Left colon (tissue), 2 donors: Measurements from ENCODE around the gene GATAD2A. TPM values are rescaled to one million over a fixed set of nuclear protein-coding genes. Genes with fewer than 3 reads are reported as not detected.

Experiments used
- ATAC-seq: fragments of 200-7000 bp; cut with Tn5 transposase; one replicate; pipeline ENCODE4 v1.9.1; 2020; ENCODE audit warnings: mild to moderate bottlenecking, moderate library complexity
- DNase-seq, 2 donors: peaks; one replicate each; pipeline ENCODE4 v3.0.0-alpha.2; 2020
- intact Hi-C, 2 donors: fragments of 100-400 bp; cut with DNase I in 1 of 2; cut with micrococcal nuclease in 1 of 2; formaldehyde crosslinking; loops; one replicate each; pipeline versions ENCODE4 v1.11.2 to v1.14.0; 2022; cut with DNase I, micrococcal nuclease
- total RNA-seq, 2 donors: library from RNA; stranded (reverse); fragmentation: NEBNext Ultra II Directional; extraction: Animal tissue kit (Norgen Biotek cat#: 25700); gene quantifications; one replicate each; pipeline ENCODE4 v1.2.1, GENCODE V29; 2021
- donor health status: DM: no; HTN: no; CAD: no.
- donor health status: DM: yes; HTN: yes; CAD: no.

The GATAD2A gene
- total RNA-seq, 2 donors from 2014 or later, result 104 to 135 TPM

- ATAC-seq, result no peak
- intact Hi-C loops, result loop anchor here in 1 of 2 donors (5.0 kb wide), 1 partner anchor 124 kb away; no protein-coding TSS in a partner anchor
- no peak for DNase-seq
These were observed 86.0 kb downstream of the GATAD2A start for GRCh38 chr19:19491321-19492025.

DNA sequence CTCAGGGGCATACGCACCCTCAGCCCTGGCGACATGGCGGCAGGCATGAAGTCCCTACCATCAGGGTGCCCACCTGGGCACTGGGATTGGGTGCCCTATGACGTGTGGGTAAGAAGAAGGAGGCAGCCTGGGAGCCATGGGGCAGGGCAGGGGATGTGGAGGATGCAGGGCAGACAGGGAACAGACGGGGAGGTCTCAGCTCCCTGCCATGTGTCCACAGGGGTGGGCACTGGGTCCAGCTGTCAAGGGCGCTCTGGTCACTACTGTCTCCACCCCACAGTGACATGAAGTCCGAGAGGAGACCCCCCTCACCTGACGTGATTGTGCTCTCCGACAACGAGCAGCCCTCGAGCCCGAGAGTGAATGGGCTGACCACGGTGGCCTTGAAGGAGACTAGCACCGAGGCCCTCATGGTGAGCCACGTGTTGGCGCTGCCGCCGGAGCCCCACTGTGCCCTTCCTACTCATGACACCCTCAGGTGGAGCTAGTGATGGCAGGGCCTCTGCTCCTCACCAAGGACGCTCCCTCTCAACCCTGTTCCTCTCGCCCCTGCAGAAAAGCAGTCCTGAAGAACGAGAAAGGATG is 86.6 kb downstream of the GATAD2A start:
- no peak for ATAC-seq
- no peak for DNase-seq
- intact Hi-C loops, result loop anchor here in 1 of 2 donors (5.0 kb wide), 1 partner anchor 125 kb away; no protein-coding TSS in a partner anchor

DNA sequence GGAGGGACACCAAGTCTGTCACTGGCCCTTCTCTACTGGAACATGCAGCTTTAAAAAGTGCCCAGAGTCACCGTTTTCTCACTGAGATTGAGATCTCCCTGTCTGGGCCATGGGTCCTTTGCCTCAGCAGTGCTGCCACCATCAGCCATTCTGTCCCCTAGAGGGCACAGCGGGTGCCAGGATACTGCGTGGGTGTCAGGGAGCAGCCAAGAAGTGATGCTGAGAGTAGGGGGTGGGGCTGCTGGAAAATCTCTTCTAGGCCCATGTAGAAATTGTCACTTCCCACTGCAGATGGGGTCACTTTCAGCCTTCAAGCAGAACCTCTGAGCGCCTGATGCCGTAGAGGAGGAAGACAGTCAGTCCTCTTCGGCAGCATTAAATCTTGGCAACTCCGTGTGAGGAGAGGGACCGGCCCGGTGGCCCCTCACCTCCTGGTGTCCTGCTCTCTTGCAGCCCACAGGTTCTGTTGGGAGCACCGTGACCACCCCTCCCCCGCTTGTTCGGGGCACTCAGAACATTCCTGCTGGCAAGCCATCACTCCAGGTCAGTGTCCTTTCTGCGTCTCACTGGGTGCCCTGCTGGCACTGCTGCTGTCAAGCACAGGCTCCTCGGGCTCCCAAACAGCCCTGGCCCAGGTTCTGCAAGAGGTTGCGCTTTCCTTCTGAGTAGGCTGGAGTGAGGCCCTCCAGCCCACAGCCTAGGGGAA is 88.5 kb downstream of the GATAD2A start:
- no peak for DNase-seq
- no peak for ATAC-seq
- intact Hi-C loops, result loop anchor here in 1 of 2 donors (5.0 kb wide), 1 partner anchor 127 kb away; no protein-coding TSS in a partner anchor

DNA sequence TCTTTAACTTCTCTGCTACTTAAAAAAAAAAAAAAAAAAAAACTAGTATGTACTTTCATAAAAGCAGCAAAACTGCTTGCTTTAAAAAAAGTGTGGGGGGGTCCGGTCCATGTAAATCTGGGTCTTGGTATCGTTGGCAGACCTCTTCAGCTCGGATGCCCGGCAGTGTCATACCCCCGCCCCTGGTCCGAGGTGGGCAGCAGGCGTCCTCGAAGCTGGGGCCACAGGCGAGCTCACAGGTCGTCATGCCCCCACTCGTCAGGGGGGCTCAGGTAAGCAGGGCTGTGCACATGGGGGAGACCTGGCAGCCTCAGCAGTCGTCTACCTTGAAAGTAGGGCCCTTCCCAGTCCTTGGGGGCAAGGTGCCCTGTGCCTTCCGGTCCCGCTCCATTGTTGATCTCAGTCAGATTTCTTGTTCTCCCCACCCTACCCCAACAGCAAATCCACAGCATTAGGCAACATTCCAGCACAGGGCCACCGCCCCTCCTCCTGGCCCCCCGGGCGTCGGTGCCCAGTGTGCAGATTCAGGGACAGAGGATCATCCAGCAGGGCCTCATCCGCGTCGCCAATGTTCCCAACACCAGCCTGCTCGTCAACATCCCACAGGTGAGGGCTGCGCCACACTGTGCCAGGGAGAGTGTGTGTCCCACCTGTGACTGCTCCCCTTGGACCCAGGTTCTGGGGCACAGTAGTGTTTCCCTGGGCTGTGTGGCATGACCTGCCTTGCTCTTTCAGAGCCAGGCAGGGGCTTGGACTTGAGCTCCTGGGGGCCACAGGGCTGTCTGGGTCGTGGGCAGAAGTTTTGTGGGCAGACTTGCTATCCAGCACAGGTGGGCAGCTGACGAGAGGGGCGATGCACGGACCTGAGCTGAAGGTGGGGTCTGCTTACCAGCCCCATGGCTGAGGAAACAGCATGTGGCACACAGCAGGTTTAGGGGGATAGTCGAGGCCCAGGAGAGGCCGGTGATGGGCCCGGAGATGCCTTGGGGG is 90.4 kb downstream of the GATAD2A start:
- DNase-seq, result no peak
- ATAC-seq, result no peak
- intact Hi-C loops, result no loop called here

GRCh38 chr19:19498255-19498991 is 92.9 kb downstream of the GATAD2A start:
- intact Hi-C loops, result no loop called here
- ATAC-seq (no peak), DNase-seq (no peak)

DNA sequence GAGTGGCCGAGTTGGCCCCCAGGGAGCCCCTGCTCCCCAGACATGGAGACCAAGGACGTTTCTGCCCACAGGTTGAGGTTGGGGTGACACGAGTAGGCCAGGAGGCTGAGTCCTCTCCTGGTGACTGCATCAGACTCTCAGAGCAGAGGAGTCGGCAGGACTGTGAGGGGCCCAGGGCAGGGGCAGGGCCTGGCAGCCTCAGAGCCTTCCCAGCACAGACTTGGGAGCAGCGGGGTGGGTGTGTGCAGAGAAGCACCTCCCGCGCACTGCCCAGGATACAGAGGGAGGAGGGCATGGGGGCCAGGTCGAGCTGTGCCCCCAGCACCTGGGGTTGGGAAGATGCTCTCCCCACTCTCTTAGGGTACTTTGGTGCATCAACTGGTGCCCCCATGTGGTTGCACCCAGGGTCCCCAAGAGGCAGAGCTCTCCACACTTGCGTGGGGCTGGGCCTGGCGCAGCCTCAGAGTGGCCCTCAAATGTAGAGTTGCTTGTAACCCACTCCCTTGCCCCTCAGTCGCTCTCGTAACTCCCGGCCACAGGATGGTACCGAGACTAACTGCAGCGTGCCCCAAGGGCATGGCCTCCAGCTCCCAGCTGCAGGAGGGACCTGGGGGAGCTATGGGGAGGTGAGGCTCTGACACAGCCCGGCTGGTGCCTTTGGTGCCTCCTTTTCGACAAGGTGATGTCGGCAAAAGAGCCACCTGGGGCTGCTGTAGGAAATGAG is 94.0 kb downstream of the GATAD2A start:
- no peak for DNase-seq
- no peak for ATAC-seq
- intact Hi-C loops, result no loop called here

DNA sequence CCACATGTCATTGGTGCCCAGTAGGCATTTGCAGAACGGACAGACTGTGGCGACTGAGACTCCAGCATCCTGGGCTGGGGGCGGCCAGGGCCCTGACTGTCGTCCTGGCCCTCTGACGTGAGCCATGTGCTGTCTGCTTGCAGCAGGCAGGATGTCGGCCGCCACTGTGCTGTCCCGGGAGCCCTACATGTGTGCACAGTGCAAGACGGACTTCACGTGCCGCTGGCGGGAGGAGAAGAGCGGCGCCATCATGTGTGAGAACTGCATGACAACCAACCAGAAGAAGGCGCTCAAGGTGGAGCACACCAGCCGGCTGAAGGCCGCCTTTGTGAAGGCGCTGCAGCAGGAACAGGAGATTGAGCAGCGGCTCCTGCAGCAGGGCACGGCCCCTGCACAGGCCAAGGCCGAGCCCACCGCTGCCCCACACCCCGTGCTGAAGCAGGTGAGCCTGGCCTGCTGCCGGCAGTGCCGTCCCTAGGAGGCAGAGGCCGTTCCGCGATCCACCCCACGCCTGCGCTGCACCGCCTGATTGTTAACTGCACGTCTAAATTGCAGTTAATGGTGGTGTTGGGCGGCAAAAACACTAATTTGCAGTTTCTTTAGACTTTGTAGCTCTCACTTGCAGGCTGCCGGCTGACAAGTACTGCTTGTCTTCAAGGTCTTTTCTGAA is 95.6 kb downstream of the GATAD2A start:
- ATAC-seq (no peak), DNase-seq (no peak)
- intact Hi-C loops, result no loop called here

DNA sequence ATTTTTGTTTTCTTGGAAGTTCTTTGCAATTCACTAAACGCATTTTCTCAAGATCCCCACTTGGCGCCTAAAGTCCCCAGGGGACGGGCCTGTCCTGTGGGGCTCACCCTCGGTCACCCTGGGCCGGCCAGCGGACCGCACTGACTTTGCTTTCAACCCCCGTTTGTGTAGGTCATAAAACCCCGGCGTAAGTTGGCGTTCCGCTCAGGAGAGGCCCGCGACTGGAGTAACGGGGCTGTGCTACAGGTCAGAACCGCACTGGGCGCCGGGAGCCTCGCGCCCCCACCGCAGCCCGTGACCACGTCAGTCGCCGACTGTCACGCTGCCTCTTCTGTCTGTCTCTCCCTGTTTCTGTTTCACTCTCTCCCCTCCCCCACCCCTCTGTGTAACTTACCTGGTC is 96.3 kb downstream of the GATAD2A start:
- no peak for DNase-seq
- intact Hi-C loops, result no loop called here
- ATAC-seq, result no peak

GRCh38 chr19:19502281-19502680 is 96.8 kb downstream of the GATAD2A start:
- intact Hi-C loops, result no loop called here
- DNase-seq (no peak), ATAC-seq (no peak)

- intact Hi-C loops, result no loop called here
- ATAC-seq (no peak), DNase-seq (no peak)
These were observed 97.5 kb downstream of the GATAD2A start for GRCh38 chr19:19502808-19503602.

DNA sequence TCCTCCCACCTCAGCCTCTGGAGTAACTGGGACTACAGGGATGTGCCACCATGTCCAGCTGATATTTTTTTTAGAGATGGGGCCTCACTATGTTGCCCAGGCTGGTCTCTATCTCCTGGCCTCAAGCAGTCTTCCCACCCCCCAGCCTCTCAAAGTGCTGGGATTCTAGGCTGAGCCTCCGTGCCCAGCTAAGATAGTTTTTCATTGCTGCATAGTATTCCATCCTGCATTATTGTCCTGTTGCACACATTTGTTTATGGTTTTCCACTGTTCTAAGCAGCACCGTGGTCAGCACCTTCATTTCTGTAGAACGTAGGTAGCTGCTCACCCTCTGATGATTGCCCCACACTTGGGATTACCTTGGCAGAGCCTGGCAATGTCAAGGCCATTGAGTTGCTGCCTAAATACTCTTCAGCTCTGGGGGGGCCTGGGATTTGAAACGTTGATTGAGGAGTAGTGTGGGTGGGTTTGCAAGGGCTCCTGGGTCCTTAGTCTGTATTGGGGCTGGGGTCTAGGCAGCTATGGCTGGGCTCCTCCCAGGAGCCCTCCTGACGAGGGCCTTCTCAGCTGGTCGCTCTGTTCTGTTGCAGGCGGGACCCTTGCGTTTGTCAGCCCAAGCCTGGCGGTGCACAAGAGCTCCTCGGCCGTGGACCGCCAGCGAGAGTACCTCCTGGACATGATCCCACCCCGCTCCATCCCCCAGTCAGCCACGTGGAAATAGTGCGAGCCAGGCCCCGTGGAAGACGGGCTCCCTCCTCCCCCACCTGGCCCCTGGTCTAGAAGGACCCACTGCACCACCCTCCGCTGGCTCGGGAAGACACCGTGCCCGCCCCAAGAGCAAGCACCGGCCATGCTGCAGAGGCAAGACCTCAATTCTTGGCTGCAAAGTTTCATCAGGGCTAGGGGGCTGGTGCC is 99.5 kb downstream of the GATAD2A start:
- intact Hi-C loops, result no loop called here
- ATAC-seq (no peak), DNase-seq (no peak)

- ATAC-seq (no peak), DNase-seq (no peak)
- intact Hi-C loops, result no loop called here
These were observed 100.3 kb downstream of the GATAD2A start for GRCh38 chr19:19505669-19506326.

- intact Hi-C loops, result no loop called here
- DNase-seq, result no peak
- ATAC-seq, result no peak
These were observed 101.1 kb downstream of the GATAD2A start for GRCh38 chr19:19506592-19506991.

DNA sequence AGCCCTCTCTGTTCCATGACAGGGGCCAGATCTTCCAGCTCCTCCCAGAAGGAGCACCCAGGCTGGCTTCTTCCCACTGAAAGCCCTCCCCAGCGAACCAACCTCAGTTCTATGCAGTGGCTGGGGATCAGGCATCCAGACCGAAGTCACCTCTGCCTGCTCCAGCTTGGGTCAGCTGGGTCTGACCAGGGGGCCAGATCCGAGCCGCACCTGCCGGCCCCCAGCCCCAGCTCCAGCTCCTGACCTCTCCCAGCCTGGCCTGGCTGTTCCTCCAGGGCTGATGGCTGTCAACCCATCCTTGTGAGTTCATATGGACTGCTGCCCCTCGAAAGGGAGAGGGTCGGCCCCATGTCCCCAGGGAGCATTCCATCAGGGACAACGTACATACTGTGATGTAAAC is 101.9 kb downstream of the GATAD2A start:
- intact Hi-C loops, result no loop called here
- DNase-seq (no peak), ATAC-seq (no peak)

GRCh38 chr19:19508217-19508616 is 102.7 kb downstream of the GATAD2A start:
- ATAC-seq (peak; percentile 4), DNase-seq (no peak)
- intact Hi-C loops, result no loop called here
